Measurements from ENCODE around the gene OFD1.

The OFD1 gene

GRCh38 chrX:13752141-13752540, 17.6 kb downstream of the OFD1 start:
- no peak overlapping the region for H3K4me3 ChIP-seq (ENCODE audit: low read length)
- TF ChIP-seq, protein P1, sequence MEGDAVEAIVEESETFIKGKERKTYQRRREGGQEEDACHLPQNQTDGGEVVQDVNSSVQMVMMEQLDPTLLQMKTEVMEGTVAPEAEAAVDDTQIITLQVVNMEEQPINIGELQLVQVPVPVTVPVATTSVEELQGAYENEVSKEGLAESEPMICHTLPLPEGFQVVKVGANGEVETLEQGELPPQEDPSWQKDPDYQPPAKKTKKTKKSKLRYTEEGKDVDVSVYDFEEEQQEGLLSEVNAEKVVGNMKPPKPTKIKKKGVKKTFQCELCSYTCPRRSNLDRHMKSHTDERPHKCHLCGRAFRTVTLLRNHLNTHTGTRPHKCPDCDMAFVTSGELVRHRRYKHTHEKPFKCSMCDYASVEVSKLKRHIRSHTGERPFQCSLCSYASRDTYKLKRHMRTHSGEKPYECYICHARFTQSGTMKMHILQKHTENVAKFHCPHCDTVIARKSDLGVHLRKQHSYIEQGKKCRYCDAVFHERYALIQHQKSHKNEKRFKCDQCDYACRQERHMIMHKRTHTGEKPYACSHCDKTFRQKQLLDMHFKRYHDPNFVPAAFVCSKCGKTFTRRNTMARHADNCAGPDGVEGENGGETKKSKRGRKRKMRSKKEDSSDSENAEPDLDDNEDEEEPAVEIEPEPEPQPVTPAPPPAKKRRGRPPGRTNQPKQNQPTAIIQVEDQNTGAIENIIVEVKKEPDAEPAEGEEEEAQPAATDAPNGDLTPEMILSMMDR (IDR thresholded peaks at IDR 0.05; ENCODE audit: insufficient read depth, low read depth, low read length, missing control alignments), result no peak
- peak; percentile 47 for DNase-seq (ENCODE audit: low read depth)

DNA sequence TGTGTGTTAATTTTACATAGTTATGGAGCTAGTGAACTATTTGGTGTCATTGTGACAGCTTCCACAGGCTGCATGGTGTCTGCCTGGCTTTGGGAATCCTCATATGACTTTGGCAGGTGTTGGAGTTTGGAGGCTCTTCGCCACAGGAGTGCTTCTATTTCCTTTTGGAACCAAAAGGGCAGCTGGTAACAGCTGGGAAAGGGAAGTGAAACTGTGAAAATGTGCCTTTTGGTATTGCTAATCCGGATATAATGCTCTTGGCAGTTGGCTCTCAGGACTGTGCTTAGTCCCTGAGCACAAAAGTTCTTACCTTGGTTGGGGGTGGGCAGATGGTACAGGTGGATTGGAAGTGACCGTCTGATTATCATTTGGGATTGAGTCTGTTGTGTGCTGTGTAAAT, 18.1 kb downstream of the OFD1 start:
- TF ChIP-seq, protein P1 (IDR thresholded peaks at IDR 0.05; ENCODE audit: insufficient read depth, low read depth, low read length, missing control alignments), result no peak
- no peak for DNase-seq (ENCODE audit: low read depth)
- H3K4me3 ChIP-seq (ENCODE audit: low read length), result no peak overlapping the region

DNA sequence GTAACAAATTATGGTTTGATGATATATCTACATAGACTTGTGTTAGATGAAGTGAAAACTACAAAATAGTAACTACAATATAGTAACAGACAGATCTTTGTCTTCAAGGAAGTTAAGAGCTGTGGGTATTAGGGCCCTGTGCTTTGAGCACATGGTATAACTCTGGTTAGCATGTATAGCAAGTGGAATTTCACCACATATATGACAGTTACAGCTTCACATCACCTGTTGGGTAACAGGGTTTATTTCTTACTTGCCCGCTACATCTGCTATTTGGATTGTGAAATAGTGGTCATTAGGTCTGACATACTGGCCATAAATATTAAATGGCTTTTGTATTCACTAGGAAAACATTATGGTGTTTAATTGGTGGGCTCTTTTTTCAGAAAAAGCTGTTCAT, 20.2 kb downstream of the OFD1 start:
- TF ChIP-seq, protein P1 (IDR thresholded peaks at IDR 0.05; ENCODE audit: insufficient read depth, low read depth, low read length, missing control alignments), result no peak
- DNase-seq (ENCODE audit: low read depth), result no peak
- no peak overlapping the region for H3K4me3 ChIP-seq (ENCODE audit: low read length)

DNA sequence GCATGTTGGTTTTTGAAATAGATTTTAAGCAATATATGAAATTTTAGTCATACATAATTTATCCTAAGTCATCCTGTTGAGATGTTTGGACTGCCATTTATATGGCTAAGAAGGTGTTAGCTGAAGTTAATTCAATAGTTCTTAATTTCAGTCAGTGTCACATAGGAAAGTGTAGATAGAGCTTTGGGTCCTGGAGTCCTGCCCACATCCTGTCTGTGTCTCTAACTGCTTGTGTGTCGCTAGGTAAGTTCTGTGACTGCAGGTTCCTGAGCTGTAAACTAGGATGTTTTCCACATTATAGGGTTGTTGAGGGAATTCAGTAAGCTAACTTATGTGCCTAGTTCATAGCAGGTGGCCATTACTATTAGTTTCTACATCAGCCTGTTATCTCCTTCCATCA, 20.7 kb downstream of the OFD1 start:
- H3K4me3 ChIP-seq (ENCODE audit: low read length), result no peak overlapping the region
- TF ChIP-seq, protein P1 (IDR thresholded peaks at IDR 0.05; ENCODE audit: insufficient read depth, low read depth, low read length, missing control alignments), result no peak
- no peak for DNase-seq (ENCODE audit: low read depth)

DNA sequence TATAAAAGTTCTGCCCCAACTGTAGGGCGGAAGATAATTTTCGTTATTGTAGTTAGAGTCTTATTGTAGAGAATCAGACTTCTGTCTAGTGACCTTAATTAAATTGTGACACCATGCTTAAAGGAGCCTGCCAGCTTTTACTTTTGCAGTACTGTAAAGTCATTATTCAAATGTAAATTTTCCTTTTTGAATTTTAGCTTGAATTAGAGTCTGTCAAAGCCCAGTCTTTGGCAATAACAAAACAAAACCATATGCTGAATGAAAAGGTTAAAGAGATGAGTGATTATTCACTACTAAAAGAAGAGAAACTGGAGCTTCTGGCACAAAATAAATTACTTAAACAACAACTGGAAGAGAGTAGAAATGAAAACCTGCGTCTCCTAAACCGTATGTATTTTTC, 21.8 kb downstream of the OFD1 start:
- TF ChIP-seq, protein P1 (IDR thresholded peaks at IDR 0.05; ENCODE audit: insufficient read depth, low read depth, low read length, missing control alignments), result no peak
- no peak overlapping the region for H3K4me3 ChIP-seq (ENCODE audit: low read length)
- no peak for DNase-seq (ENCODE audit: low read depth)

DNA sequence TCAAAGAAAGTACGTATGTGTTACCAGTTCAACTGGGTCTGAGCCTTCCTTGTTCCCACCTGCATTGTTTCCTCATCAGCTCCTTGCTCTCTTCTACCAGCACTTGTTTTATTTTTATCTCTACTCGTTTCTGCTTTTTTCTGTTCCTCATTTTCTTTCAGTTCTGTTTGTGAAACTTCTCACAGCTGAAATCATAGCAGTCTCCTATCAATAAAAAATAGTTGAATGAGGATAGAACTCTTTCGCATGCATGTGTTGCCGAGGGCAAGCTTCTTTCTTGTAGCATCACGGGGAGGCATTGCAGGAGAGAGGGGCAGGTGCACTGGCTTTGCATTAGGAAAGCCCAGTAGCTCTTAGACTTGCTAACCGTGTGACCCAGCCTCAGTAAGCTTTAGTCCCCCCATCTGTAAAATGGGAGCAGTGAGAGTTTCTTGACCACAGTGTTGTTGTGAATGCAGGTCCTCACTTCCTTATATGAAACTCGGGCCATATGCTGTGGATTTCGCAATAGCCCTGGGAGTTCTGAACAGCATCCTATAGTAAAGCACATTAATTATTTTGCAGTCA, 24.7 kb downstream of the OFD1 start:
- H3K4me3 ChIP-seq (ENCODE audit: low read length), result no peak overlapping the region
- DNase-seq (ENCODE audit: low read depth), result no peak
- TF ChIP-seq, protein P1 (IDR thresholded peaks at IDR 0.05; ENCODE audit: insufficient read depth, low read depth, low read length, missing control alignments), result no peak

DNA sequence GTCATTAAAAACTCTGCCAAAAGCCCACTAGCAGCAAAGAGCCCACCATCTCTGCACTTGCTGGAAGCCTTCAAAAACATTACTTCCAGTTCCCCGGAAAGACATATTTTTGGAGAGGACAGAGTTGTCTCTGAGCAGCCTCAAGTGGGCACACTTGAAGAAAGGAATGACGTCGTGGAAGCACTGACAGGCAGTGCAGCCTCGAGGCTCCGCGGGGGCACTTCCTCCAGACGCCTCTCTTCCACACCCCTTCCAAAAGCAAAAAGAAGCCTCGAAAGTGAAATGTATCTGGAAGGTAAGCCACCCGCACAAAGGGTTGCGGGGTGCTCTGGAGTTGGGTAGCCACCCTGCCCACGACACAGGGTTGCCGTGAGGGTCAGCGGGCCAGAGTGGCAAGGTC, 25.9 kb downstream of the OFD1 start:
- DNase-seq (ENCODE audit: low read depth), result no peak
- H3K4me3 ChIP-seq (ENCODE audit: low read length), result no peak overlapping the region

More for the DNA sequence above, 25.9 kb downstream of the OFD1 start:
- TF ChIP-seq, protein P1 (IDR thresholded peaks at IDR 0.05; ENCODE audit: insufficient read depth, low read depth, low read length, missing control alignments), result no peak
